ENCODE data around the gene BRI3. TPM values are rescaled to one million over a fixed set of nuclear protein-coding genes. Genes with fewer than 3 reads are reported as not detected.

The BRI3 gene
- polyA plus RNA-seq, 6 donors from 2014 or later, result 12.1 to 21.6 (median 17.2) TPM

DNA sequence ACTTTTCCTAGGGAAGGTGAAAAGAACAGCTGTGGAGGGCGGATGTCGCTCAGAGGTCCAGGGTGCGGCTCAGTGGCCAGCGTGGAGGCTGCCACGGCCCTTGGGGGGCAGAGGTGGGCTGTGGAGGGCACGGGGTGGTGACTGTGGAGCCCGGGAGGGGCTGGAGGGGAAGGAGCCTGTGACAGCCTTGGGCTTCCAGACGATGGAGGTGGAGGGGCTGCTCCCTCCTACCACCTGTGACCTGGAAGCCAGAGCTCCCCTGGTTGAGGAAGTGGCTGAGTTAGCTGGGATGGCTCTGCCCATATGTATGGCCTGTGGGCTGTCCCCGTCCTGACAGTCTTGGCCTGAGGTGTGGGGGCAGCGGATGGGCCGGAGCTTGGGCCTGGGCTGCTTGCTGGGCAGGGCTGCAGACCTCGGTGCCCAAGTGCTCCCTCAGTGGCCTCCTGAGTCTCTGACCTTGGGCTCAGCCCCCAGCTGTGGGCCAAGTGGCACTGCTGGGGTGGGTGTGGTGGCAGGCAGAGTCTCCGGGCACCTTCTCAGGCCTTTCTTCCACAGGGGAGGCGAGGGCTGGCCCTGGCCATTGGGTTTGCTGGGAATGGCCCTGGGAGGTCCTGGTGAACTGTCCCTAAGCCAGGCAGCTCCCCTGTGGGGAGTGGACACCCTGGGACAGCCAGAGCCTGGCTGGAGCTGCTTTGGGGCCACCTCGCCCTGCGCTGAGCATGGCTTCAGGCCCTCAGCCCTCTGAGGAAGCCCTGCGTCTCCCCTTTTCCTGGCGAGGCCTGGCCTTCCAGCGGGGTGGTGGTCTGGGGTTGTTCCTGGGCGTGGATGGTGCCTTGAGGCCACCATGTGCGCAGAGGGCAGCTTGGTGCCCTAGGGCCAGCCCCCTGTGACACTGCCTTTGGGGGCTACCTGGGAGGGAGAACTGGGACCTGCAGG lies 3.9 kb downstream of the BRI3 start:
- Mint-ChIP-seq H3K27me3 (no peaks in the 10 kb centered on the region), H3K4me1 (peaks cover 27 to 46% (median 40%) of the 10 kb centered on the region in 3 donors), H3K27ac (peak overlapping the region in 1 of 6 donors; percentile 54), H3K9me3 (no peaks in the 10 kb centered on the region), H3K36me3 (no peaks in the 10 kb centered on the region), H3K4me3 (peak overlapping the region in 4 of 8 donors; percentile 57 to 88 (median 71))
- DNase-seq, result no peak
- no peak for ATAC-seq (ENCODE audit: low read depth in 2 of 2)

- Mint-ChIP-seq H3K4me1 (peaks cover 27 to 40% (median 40%) of the 10 kb centered on the region in 3 donors), H3K36me3 (no peaks in the 10 kb centered on the region), H3K27ac (no peak overlapping the region), H3K9me3 (no peaks in the 10 kb centered on the region), H3K4me3 (peak overlapping the region in 2 of 8 donors; percentile 9 to 47), H3K27me3 (no peaks in the 10 kb centered on the region)
- ATAC-seq (ENCODE audit: low read depth in 2 of 2) (no peak), DNase-seq (no peak)
Measured at GRCh38 chr7:98286093-98286539, 4.6 kb downstream of the BRI3 start.

DNA sequence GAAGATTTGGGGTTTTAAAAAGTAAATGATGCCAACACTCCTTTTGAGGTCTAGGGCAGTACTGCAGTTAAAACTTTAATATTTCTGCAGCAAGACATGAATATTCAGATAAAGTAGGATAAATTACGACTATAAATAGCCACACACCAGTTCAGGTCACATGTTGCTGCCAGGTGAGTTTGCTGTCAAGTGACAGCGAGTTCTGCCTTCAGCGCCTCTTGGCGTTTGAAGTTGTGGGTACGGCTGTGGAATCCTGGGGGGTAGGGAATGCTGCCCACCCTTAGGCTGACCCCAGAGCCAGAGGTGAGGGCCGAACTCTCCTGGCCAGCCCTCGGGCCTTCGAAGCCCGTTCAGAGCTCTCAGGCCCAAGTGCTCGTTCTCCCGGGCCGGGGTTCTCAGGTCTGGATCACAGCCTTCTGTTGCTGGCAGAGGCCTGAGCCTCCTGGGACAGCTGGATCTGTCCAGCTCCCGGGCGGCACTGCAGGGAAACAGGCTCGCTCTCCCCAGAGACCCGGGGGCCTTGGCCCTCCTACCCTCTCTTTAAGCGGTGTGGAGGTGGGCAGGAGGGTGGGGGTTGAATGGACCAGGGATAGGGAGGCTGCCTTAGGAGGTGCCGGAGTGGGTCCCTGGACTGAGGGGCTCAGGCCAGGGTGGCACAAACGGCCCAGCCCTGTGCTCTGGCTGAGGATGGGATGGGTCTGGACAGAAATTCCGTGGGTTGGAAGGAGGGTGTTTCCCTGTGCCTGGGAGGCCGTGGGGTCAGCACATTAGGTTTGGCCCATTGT lies 5.4 kb downstream of the BRI3 start:
- Mint-ChIP-seq H3K4me1 (peaks cover 27 to 40% (median 40%) of the 10 kb centered on the region in 3 donors), H3K36me3 (no peaks in the 10 kb centered on the region), H3K27ac (peak overlapping the region in 1 of 6 donors; percentile 69), H3K9me3 (no peaks in the 10 kb centered on the region), H3K4me3 (peak overlapping the region in 1 of 8 donors; percentile 9), H3K27me3 (no peaks in the 10 kb centered on the region)
- no peak for ATAC-seq (ENCODE audit: low read depth in 2 of 2)
- no peak for DNase-seq

GRCh38 chr7:98287486-98287959 lies 6.0 kb downstream of the BRI3 start:
- Mint-ChIP-seq H3K36me3 (no peaks in the 10 kb centered on the region), H3K4me3 (no peak overlapping the region), H3K27me3 (no peaks in the 10 kb centered on the region), H3K27ac (no peak overlapping the region), H3K4me1 (peaks cover 21 to 36% (median 36%) of the 10 kb centered on the region in 3 donors), H3K9me3 (no peaks in the 10 kb centered on the region)
- ATAC-seq (ENCODE audit: low read depth in 2 of 2), result no peak
- no peak for DNase-seq

DNA sequence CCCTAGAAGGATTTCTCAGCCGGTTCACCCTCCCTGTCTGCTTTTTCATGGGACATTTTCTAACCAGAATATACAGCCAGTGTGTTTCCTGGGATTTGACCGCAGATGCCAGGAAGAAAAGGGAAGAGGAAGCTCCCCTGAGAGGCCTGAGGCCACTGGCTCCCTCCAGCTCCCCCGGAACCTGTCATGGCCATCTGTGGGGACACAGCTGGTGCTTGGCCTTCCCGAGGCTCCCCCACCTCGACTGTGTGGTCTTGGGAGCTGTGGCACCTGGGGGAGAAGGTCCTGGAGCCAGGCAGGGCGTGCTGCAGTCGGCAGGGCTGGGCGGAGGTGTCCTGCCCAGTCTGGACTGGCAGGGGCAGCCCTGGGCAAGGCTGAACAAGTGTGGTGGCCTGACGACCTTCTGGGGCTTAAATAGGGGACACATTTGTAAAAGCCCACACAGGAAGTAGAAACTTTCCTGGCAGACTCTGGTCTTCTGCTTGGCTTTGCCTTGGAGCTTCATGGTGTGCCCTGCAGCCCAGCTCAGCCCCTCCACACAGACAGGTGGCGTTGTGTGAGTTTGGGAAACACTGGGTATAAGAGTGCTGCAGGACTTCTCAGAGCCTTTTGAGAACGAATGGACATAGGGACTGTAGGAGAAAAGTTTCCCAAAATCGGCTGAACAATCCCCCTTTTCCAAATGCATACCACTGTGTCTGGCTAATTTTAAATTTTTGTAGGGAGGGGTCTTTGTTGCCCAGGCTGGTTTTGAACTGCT lies 6.8 kb downstream of the BRI3 start:
- peak overlapping the region in 1 of 6 donors; percentile 53 for H3K27ac Mint-ChIP-seq
- no peaks in the 10 kb centered on the region for H3K27me3 Mint-ChIP-seq
- H3K9me3 Mint-ChIP-seq, result no peaks in the 10 kb centered on the region
- DNase-seq, result no peak
- ATAC-seq (ENCODE audit: low read depth in 2 of 2), result no peak
- H3K4me1 Mint-ChIP-seq, result peaks cover 14 to 28% (median 28%) of the 10 kb centered on the region in 3 donors
- H3K4me3 Mint-ChIP-seq, result no peak overlapping the region
- no peaks in the 10 kb centered on the region for H3K36me3 Mint-ChIP-seq

DNA sequence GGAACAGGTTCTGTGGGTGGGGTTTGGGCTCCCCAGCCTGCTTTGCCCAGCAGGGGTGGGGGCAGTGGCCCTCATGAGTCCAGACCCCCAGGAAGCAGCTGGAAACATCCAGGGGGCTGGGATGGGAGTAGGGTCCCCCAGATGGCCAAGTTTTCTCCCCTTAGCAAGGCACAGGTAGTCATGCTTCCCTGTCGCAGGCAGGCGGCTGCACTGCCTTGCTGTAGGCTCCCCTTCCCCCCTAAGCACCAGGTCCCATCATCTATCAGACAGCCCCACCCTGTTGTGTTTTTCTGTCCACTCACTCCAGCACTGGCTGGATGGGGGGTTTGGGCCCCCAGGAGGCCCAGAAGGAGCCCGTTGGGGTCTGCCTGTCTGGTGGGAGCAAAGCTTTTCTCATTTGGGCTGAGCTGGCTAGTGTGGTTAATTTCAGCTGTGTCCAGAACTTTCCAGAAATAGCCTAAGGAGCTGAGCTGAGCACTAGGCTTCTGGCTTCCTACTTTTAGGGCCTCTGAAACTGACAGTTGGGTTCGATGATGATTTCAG lies 7.9 kb downstream of the BRI3 start:
- peak overlapping the region in 1 of 8 donors; percentile 9 for H3K4me3 Mint-ChIP-seq
- H3K27me3 Mint-ChIP-seq, result no peaks in the 10 kb centered on the region
- no peaks in the 10 kb centered on the region for H3K36me3 Mint-ChIP-seq
- H3K27ac Mint-ChIP-seq, result peak overlapping the region in 2 of 6 donors; percentile 42 to 78
- H3K9me3 Mint-ChIP-seq, result no peaks in the 10 kb centered on the region
- no peak for ATAC-seq (ENCODE audit: low read depth in 2 of 2)
- peaks cover 7 to 19% (median 17%) of the 10 kb centered on the region in 3 donors for H3K4me1 Mint-ChIP-seq
- DNase-seq, result no peak

DNA sequence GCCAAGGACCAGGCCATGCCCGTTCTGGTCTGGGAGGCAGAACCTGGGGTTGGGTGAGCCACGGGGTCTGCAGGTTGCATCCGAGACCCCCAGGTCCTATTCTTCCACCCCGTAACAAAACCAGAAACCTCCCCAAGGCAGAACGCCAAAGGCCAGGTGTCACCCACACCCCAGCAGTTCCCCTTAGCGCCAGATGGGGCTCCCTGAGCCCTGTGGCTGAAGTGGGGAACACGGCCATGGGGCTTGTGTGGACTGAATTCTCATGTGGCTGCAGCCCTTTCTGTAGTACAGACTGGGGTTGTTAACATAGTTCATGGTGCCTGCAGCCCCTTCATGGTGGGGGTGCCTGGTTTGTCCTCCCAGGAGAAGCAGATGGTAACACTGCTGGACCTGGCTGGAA lies 10.2 kb downstream of the BRI3 start:
- H3K27me3 Mint-ChIP-seq, result no peaks in the 10 kb centered on the region
- H3K4me1 Mint-ChIP-seq, result peaks cover 0 to 11% (median 9%) of the 10 kb centered on the region in 3 donors
- DNase-seq (no peak), ATAC-seq (ENCODE audit: low read depth in 2 of 2) (peak; percentile 44 to 49)
- H3K36me3 Mint-ChIP-seq, result no peaks in the 10 kb centered on the region
- H3K4me3 Mint-ChIP-seq, result no peak overlapping the region
- H3K9me3 Mint-ChIP-seq, result no peaks in the 10 kb centered on the region
- H3K27ac Mint-ChIP-seq, result no peak overlapping the region

DNA sequence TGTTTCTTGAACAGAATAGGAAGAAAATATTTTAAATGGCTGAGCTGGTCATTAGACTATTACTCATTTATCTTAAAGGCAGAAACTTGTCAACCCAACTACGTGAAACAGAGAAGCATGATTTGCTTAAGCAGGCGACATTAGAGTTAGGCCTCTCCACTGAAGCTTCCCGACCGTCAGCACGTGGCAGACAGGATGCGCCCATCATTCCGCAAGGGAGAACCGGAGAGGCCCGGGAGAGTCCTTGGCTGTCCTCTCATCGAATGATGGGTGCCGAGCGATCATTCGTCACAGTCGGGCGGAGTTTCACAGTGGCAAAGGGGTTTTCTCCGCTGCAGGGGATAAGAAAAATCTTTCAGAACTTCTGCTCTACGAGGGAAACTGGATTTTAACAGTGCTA lies 11.8 kb downstream of the BRI3 start:
- H3K36me3 Mint-ChIP-seq, result no peaks in the 10 kb centered on the region
- ATAC-seq (ENCODE audit: low read depth in 2 of 2), result no peak
- no peak overlapping the region for H3K4me3 Mint-ChIP-seq
- peaks cover 0 to 7% (median 0%) of the 10 kb centered on the region in 3 donors for H3K4me1 Mint-ChIP-seq
- no peaks in the 10 kb centered on the region for H3K9me3 Mint-ChIP-seq
- no peak for DNase-seq
- no peaks in the 10 kb centered on the region for H3K27me3 Mint-ChIP-seq
- no peak overlapping the region for H3K27ac Mint-ChIP-seq

DNA sequence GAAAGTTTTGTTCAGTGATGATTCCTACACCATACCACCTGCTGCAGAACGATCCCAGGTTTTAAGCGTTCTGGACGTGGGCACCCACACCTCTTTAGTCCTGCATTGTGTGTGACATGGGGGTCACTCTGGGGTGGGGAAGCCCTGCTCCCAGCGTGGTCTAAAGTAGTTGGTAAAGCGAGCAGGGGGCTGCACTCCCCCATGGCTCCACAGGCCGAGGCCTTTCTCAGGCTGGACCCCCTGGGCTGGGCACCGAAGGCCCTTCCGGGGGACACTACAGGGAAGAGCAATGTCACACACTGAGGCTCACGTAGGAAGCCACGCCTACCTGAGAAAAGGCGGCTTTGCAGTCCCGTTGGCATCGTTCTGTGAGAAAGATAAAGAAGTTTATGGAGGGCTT lies 12.3 kb downstream of the BRI3 start:
- Mint-ChIP-seq H3K9me3 (no peaks in the 10 kb centered on the region), H3K4me1 (peaks cover 0 to 3% (median 0%) of the 10 kb centered on the region in 3 donors), H3K36me3 (no peaks in the 10 kb centered on the region), H3K27ac (no peak overlapping the region), H3K4me3 (no peak overlapping the region), H3K27me3 (no peaks in the 10 kb centered on the region)
- ATAC-seq (ENCODE audit: low read depth in 2 of 2), result no peak
- no peak for DNase-seq

- H3K4me3 Mint-ChIP-seq, result no peak overlapping the region
- no peaks in the 10 kb centered on the region for H3K27me3 Mint-ChIP-seq
- H3K9me3 Mint-ChIP-seq, result no peaks in the 10 kb centered on the region
- no peak for ATAC-seq (ENCODE audit: low read depth in 2 of 2)
- peak overlapping the region in 1 of 6 donors; percentile 56 for H3K27ac Mint-ChIP-seq
- no peaks in the 10 kb centered on the region for H3K36me3 Mint-ChIP-seq
- no peak for DNase-seq
- H3K4me1 Mint-ChIP-seq, result peaks cover 0 to 3% (median 0%) of the 10 kb centered on the region in 3 donors
Measured at GRCh38 chr7:98294326-98294725, 12.8 kb downstream of the BRI3 start.

DNA sequence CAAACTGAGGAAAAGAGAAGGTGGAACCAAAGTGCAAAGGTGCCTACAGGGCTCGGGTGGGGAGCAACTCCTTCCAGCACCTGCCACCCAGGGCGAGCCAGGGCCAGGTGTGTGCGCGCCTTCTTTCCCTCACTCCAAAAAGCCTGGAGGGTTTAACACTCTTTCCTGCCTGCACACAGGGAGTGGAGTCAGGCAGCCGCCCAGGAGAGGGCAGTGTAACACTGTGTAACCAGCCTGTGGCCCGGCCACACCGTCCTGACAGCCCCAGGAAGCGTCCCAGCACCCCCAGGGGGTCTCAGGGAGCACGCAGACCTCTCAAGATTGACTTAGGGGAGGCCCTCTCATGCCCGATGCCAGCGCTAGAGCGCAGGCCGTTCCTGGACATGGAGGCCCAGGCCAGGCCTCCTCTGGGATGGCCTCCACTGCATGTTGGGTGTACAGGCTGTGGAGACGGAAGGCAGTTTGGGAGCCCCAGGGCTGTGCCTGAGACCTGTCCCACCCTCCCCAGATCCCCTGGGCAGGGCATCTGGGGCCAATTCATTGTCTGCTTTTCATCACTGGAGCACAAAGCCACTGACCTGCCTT lies 13.4 kb downstream of the BRI3 start:
- Mint-ChIP-seq H3K36me3 (no peaks in the 10 kb centered on the region), H3K4me3 (no peak overlapping the region), H3K9me3 (no peaks in the 10 kb centered on the region), H3K4me1 (no peaks in the 10 kb centered on the region), H3K27ac (no peak overlapping the region), H3K27me3 (no peaks in the 10 kb centered on the region)
- ATAC-seq (ENCODE audit: low read depth in 2 of 2) (peak; percentile 78 to 89), DNase-seq (peak; percentile 49)

GRCh38 chr7:98295467-98296192 lies 14.1 kb downstream of the BRI3 start:
- Mint-ChIP-seq H3K27me3 (no peaks in the 10 kb centered on the region), H3K9me3 (no peaks in the 10 kb centered on the region), H3K27ac (no peak overlapping the region), H3K36me3 (no peaks in the 10 kb centered on the region), H3K4me3 (no peak overlapping the region), H3K4me1 (no peaks in the 10 kb centered on the region)
- DNase-seq (no peak), ATAC-seq (ENCODE audit: low read depth in 2 of 2) (no peak)

Data from naive B cell (primary cell).